HCT116 (cell line): ENCODE results near the gene CNN1. TPM values are rescaled to one million over a fixed set of nuclear protein-coding genes. Genes with fewer than 3 reads are reported as not detected.

Experiments
- ATAC-seq: fragments of 200-7000 bp; cut with Tn5 transposase; 2 replicates; pipeline ENCODE4 v1.9.1; 2020; ENCODE audit warnings: mild to moderate bottlenecking, moderate library complexity
- BruUV-seq: library from RNA; stranded (reverse); fragments of 400-500 nt; replicated peaks from 2 replicates; lab custom pipeline; 2021; lab: Mats Ljungman, UMichigan
- CTCF ChIA-PET: fragments of 300-600 bp; sonication (Branson Sonifier 250); formaldehyde crosslinking; loops from one replicate; lab custom pipeline; 2021; ENCODE audit warnings: antibody characterized with exemption; lab: Charles Lee
- POLR2A ChIA-PET: fragments of 300-600, 350-600 bp; sonication (Branson Sonifier 250); formaldehyde crosslinking; loops from one replicate; lab custom pipeline; 2021; ENCODE audit warnings: antibody characterized with exemption; lab: Charles Lee
- RAD21 ChIA-PET, 2 experiments: fragments of 300-600 bp; sonication (Branson Sonifier 250); formaldehyde crosslinking; loops; one replicate each; lab custom pipeline; 2023; ENCODE audit warnings: low total read pairs in 2 of 2; ENCODE audit not compliant: uncharacterized antibody in 2 of 2, unreplicated experiment in 2 of 2, low non-redundant PET in 1 of 2; lab: Charles Lee
- DNase-seq: peaks from one replicate; pipeline ENCODE4 v3.0.0-alpha.2; 2010; ENCODE audit warnings: low read depth, low spot score
- H2AFZ ChIP-seq: fragments of 200-600 bp; shearing (Covaris generic), sonication (generic); 2 replicates; pipeline ENCODE4 v1.6.1; 2017; ENCODE audit warnings: low read depth, mixed run types, mixed read lengths, antibody characterized with exemption, low read length; ENCODE audit not compliant: poor library complexity, severe bottlenecking
- H3K27ac ChIP-seq: 2 replicates; pipeline ENCODE4 v1.5.1; 2012; ENCODE audit warnings: low read depth, low read length
- H3K27me3 ChIP-seq: fragments of 200-600 bp; sonication (generic); 2 replicates; pipeline ENCODE4 v1.6.1; 2016; ENCODE audit warnings: mixed run types, low read length, mixed read lengths; ENCODE audit not compliant: insufficient read depth
- H3K36me3 ChIP-seq, 2 experiments: fragments of 200-500 bp in 1 of 2; fragments of 200-600 bp in 1 of 2; sonication (Bioruptor generic) in 1 of 2; sonication (generic) in 1 of 2; 2 replicates each; pipeline versions ENCODE4 v1.5.1 to v1.6.1; 2014 to 2016; ENCODE audit warnings: low read length in 2 of 2, inconsistent platforms in 1 of 2, mixed read lengths in 1 of 2, mixed run types in 1 of 2; ENCODE audit not compliant: insufficient read depth in 2 of 2, control insufficient read depth in 1 of 2
- H3K4me1 ChIP-seq, 2 experiments: fragments of 200-600 bp in 1 of 2; sonication (generic) in 1 of 2; 2 replicates each; pipeline versions ENCODE4 v1.5.1 to v1.6.1; 2012 to 2017; ENCODE audit warnings: low read length in 2 of 2, inconsistent platforms in 1 of 2, mild to moderate bottlenecking in 1 of 2, mixed read lengths in 1 of 2, mixed run types in 1 of 2, moderate library complexity in 1 of 2; ENCODE audit not compliant: insufficient read depth in 2 of 2, control insufficient read depth in 1 of 2
- H3K4me2 ChIP-seq: fragments of 200-600 bp; sonication (generic); 2 replicates; pipeline ENCODE4 v1.6.1; 2017; ENCODE audit warnings: mixed run types, low read length, mixed read lengths
- H3K4me3 ChIP-seq, 2 experiments: fragments of 200-600 bp in 1 of 2; sonication (generic) in 1 of 2; replicated peaks in 1 of 2; 2 replicates each; pipeline ENCODE4 v1.5.1; 2011 to 2016; ENCODE audit warnings: low read length in 2 of 2, control low read depth in 1 of 2, low read depth in 1 of 2, mild to moderate bottlenecking in 1 of 2, mixed read lengths in 1 of 2, mixed run types in 1 of 2
- H3K79me2 ChIP-seq: fragments of 200-600 bp; sonication (generic); 2 replicates; pipeline ENCODE4 v1.6.1; 2017; ENCODE audit warnings: mild to moderate bottlenecking, mixed run types, low read length, moderate library complexity, mixed read lengths; ENCODE audit not compliant: insufficient read depth
- H3K9ac ChIP-seq: fragments of 200-600 bp; sonication (generic); 2 replicates; pipeline ENCODE4 v1.6.1; 2016; ENCODE audit warnings: low read length, mixed read lengths
- H3K9me2 ChIP-seq: fragments of 200-600 bp; sonication (generic), shearing (Covaris generic); 2 replicates; pipeline ENCODE4 v1.6.1; 2017; ENCODE audit warnings: mixed run types, mild to moderate bottlenecking, moderate library complexity; ENCODE audit not compliant: insufficient read depth
- H3K9me3 ChIP-seq, 2 experiments: fragments of 200-500 bp in 1 of 2; fragments of 200-600 bp in 1 of 2; sonication (Bioruptor generic) in 1 of 2; sonication (generic) in 1 of 2; 2 replicates each; pipeline ENCODE4 v1.6.1; 2014 to 2017; ENCODE audit warnings: low read length in 2 of 2, mixed read lengths in 2 of 2, inconsistent platforms in 1 of 2, low read depth in 1 of 2, mild to moderate bottlenecking in 1 of 2, mixed run types in 1 of 2, moderate library complexity in 1 of 2; ENCODE audit not compliant: control insufficient read depth in 1 of 2, insufficient read depth in 1 of 2
- H4K20me1 ChIP-seq: fragments of 200-600 bp; sonication (generic), shearing (Covaris generic); 2 replicates; pipeline ENCODE4 v1.6.1; 2017; ENCODE audit warnings: mixed run types, mild to moderate bottlenecking, moderate library complexity; ENCODE audit not compliant: insufficient read depth
- EGR1 ChIP-seq: IDR thresholded peaks from 2 replicates; pipeline ENCODE4 v1.6.1; 2012; ENCODE audit warnings: low read depth
- ELF1 ChIP-seq: IDR thresholded peaks from 2 replicates; pipeline ENCODE4 v1.6.1; 2012; ENCODE audit warnings: low read depth, borderline replicate concordance
- EZH2 ChIP-seq: fragments of 200-600 bp; sonication (generic); IDR thresholded peaks from 2 replicates; pipeline ENCODE4 v1.6.1; 2017; ENCODE audit warnings: antibody characterized with exemption, mixed run types
- FOSL1 ChIP-seq: IDR thresholded peaks from 2 replicates; pipeline ENCODE4 v1.6.1; 2012; ENCODE audit warnings: low read depth
- MAX ChIP-seq: IDR thresholded peaks from 2 replicates; pipeline ENCODE4 v1.6.1; 2012
- POLR2A ChIP-seq: IDR thresholded peaks from 2 replicates; pipeline ENCODE4 v1.7.0; 2011; ENCODE audit warnings: borderline replicate concordance; ENCODE audit not compliant: insufficient read depth, insufficient read length; ENCODE audit errors: extremely low read depth
- POLR2AphosphoS5 ChIP-seq: IDR thresholded peaks from 2 replicates; pipeline ENCODE4 v1.6.1; 2011; ENCODE audit warnings: mild to moderate bottlenecking, low read depth, low read length, moderate library complexity
- SIN3A ChIP-seq: IDR thresholded peaks from 2 replicates; pipeline ENCODE4 v1.6.1; 2012; ENCODE audit warnings: low read depth
- SP1 ChIP-seq: IDR thresholded peaks from 2 replicates; pipeline ENCODE4 v1.6.1; 2012; ENCODE audit warnings: low read depth
- TCF7L2 ChIP-seq: IDR thresholded peaks from 2 replicates; pipeline ENCODE4 v1.7.0; 2011; ENCODE audit warnings: borderline replicate concordance, inconsistent platforms; ENCODE audit not compliant: insufficient read depth, insufficient read length; ENCODE audit errors: extremely low read depth
- ZFX ChIP-seq: fragments of 450-650 bp; IDR thresholded peaks from 2 replicates; pipeline ENCODE4 v1.6.1; 2017
- ZNF274 ChIP-seq: fragments of 200-500 bp; sonication (Bioruptor generic); IDR thresholded peaks from 2 replicates; pipeline ENCODE4 v1.6.1; 2014; ENCODE audit warnings: mild to moderate bottlenecking, low read depth, low read length, inconsistent platforms
- intact Hi-C: fragments of 100-400 bp; cut with micrococcal nuclease; formaldehyde crosslinking; loops from 2 replicates; pipeline ENCODE4 v1.10.0; 2022
- total RNA-seq: library from RNA; stranded (reverse); gene quantifications from one replicate; pipeline ENCODE4 v1.2.1, GENCODE V29; 2021; ENCODE audit not compliant: unreplicated experiment
- TF ChIP-seq, protein P1 (sequence below): IDR thresholded peaks from 2 replicates; pipeline ENCODE4 v1.6.1; 2012; ENCODE audit warnings: low read depth
- TF ChIP-seq, protein P2 (sequence below): IDR thresholded peaks from 2 replicates; pipeline ENCODE4 v1.6.1; 2012
- TF ChIP-seq, protein P3 (sequence below), 3 experiments: fragments of 200-600 bp in 1 of 3; sonication (generic) in 1 of 3; IDR thresholded peaks in 2 of 3; conservative IDR thresholded peaks in 1 of 3; 2 replicates each; pipeline ENCODE4 v1.5.1; 2012 to 2017; ENCODE audit warnings: low read depth in 2 of 3, low read length in 2 of 3, antibody characterized with exemption in 1 of 3, borderline replicate concordance in 1 of 3, control low read depth in 1 of 3, mild to moderate bottlenecking in 1 of 3, mixed read lengths in 1 of 3, mixed run types in 1 of 3, moderate library complexity in 1 of 3; ENCODE audit not compliant: insufficient read depth in 1 of 3

The CNN1 gene
- total RNA-seq, 1 experiment from 2014 or later: 0.64 TPM

DNA sequence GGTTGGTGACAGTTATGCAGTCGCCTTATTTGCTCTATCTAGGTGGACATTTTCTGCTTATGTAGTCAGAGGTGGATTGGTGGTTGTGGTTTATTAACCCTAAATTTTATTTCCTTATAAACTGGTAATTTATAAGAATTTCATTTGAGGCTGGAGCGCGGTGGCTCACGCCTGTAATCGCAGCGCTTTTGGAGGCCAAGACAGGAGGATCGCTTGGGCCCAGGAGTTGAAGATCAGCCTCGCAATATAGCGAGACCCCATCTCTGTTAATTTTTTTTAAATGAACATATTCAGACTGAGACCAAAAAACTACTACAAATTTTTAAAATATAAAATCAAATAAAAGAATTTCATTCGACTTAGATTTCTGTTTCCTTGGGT lies 59.4 kb downstream of the CNN1 start:
- H3K4me2 ChIP-seq: peak overlapping the region; percentile 90
- ATAC-seq (no peak), DNase-seq (no peak)
- RAD21 ChIA-PET: no interaction called here
- no peaks in the 10 kb centered on the region for H3K9me2 ChIP-seq
- peak overlapping the region; percentile 89 for H3K27ac ChIP-seq
- peak overlapping the region; percentile 91 for H3K9ac ChIP-seq
- H3K4me1 ChIP-seq: peaks cover 3 to 13% of the 10 kb centered on the region in 2 experiments; a peak in 2 of 4 replicates
- POLR2A ChIA-PET: no interaction called here
- peak overlapping the region; percentile 93 to 95 for H3K4me3 ChIP-seq
- TF ChIP-seq TCF7L2 (no peak), SP1 (no peak), ELF1 (no peak), POLR2AphosphoS5 (no peak), POLR2A (no peak), FOSL1 (no peak), ZFX (no peak), ZNF274 (no peak), EZH2 (no peak), MAX (no peak), SIN3A (no peak), EGR1 (no peak)
- TF ChIP-seq, protein P1, sequence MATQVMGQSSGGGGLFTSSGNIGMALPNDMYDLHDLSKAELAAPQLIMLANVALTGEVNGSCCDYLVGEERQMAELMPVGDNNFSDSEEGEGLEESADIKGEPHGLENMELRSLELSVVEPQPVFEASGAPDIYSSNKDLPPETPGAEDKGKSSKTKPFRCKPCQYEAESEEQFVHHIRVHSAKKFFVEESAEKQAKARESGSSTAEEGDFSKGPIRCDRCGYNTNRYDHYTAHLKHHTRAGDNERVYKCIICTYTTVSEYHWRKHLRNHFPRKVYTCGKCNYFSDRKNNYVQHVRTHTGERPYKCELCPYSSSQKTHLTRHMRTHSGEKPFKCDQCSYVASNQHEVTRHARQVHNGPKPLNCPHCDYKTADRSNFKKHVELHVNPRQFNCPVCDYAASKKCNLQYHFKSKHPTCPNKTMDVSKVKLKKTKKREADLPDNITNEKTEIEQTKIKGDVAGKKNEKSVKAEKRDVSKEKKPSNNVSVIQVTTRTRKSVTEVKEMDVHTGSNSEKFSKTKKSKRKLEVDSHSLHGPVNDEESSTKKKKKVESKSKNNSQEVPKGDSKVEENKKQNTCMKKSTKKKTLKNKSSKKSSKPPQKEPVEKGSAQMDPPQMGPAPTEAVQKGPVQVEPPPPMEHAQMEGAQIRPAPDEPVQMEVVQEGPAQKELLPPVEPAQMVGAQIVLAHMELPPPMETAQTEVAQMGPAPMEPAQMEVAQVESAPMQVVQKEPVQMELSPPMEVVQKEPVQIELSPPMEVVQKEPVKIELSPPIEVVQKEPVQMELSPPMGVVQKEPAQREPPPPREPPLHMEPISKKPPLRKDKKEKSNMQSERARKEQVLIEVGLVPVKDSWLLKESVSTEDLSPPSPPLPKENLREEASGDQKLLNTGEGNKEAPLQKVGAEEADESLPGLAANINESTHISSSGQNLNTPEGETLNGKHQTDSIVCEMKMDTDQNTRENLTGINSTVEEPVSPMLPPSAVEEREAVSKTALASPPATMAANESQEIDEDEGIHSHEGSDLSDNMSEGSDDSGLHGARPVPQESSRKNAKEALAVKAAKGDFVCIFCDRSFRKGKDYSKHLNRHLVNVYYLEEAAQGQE: no peak
- TF ChIP-seq, protein P2, sequence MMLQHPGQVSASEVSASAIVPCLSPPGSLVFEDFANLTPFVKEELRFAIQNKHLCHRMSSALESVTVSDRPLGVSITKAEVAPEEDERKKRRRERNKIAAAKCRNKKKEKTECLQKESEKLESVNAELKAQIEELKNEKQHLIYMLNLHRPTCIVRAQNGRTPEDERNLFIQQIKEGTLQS: no peak
- TF ChIP-seq, protein P3, sequence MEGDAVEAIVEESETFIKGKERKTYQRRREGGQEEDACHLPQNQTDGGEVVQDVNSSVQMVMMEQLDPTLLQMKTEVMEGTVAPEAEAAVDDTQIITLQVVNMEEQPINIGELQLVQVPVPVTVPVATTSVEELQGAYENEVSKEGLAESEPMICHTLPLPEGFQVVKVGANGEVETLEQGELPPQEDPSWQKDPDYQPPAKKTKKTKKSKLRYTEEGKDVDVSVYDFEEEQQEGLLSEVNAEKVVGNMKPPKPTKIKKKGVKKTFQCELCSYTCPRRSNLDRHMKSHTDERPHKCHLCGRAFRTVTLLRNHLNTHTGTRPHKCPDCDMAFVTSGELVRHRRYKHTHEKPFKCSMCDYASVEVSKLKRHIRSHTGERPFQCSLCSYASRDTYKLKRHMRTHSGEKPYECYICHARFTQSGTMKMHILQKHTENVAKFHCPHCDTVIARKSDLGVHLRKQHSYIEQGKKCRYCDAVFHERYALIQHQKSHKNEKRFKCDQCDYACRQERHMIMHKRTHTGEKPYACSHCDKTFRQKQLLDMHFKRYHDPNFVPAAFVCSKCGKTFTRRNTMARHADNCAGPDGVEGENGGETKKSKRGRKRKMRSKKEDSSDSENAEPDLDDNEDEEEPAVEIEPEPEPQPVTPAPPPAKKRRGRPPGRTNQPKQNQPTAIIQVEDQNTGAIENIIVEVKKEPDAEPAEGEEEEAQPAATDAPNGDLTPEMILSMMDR (IDR thresholded peaks at IDR 0.05 in 2 of 3, conservative IDR thresholded peaks at IDR 0.05 in 1 of 3; ENCODE audit: borderline replicate concordance in 1 of 3, insufficient read depth in 1 of 3, low read depth in 2 of 3, low read length in 2 of 3): no peak
- no peak overlapping the region for H2AFZ ChIP-seq
- CTCF ChIA-PET: no interaction called here
- no peaks in the 10 kb centered on the region for H3K27me3 ChIP-seq
- TSS peak; percentile 61 for BruUV-seq
- H4K20me1 ChIP-seq: no peaks in the 10 kb centered on the region
- peaks cover 2 to 5% of the 10 kb centered on the region in 2 experiments; a peak in 1 of 4 replicates for H3K9me3 ChIP-seq
- intact Hi-C loops: no loop called here
- H3K79me2 ChIP-seq: peaks cover 53% of the 10 kb centered on the region
- peaks cover 0 to 5% of the 10 kb centered on the region in 2 experiments; a peak in 2 of 4 replicates for H3K36me3 ChIP-seq
